GM21576 (cell line): ENCODE results near the gene WDFY4.

Experiments used
- ATAC-seq: cut with Tn5 transposase; IDR thresholded peaks from one replicate; pipeline ENCODE4 v1.9.1; 2021; ENCODE audit warnings: mild to moderate bottlenecking, moderate library complexity; ENCODE audit not compliant: unreplicated experiment

The WDFY4 gene

GRCh38 chr10:48786606-48787282, 102.1 kb downstream of the WDFY4 start:
- no peak for ATAC-seq

DNA sequence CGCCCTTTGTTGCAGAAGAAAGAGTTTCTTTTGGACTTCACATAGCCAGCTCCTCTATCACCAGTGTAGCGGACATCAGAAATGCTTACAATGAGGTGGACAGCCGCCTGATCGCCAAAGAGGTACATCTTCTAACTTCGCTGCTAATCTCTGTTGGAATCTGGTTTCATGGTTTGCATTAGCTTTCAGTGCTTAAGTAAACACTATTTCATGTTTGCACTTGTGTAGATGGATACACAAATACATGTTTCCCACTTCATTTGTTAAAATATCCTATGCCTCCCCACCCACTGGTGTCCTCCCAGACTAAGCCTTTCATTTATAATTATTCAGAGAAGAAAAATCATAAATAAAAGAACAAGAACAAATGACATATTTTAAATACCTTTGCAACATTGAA, 103.9 kb downstream of the WDFY4 start:
- no peak for ATAC-seq

DNA sequence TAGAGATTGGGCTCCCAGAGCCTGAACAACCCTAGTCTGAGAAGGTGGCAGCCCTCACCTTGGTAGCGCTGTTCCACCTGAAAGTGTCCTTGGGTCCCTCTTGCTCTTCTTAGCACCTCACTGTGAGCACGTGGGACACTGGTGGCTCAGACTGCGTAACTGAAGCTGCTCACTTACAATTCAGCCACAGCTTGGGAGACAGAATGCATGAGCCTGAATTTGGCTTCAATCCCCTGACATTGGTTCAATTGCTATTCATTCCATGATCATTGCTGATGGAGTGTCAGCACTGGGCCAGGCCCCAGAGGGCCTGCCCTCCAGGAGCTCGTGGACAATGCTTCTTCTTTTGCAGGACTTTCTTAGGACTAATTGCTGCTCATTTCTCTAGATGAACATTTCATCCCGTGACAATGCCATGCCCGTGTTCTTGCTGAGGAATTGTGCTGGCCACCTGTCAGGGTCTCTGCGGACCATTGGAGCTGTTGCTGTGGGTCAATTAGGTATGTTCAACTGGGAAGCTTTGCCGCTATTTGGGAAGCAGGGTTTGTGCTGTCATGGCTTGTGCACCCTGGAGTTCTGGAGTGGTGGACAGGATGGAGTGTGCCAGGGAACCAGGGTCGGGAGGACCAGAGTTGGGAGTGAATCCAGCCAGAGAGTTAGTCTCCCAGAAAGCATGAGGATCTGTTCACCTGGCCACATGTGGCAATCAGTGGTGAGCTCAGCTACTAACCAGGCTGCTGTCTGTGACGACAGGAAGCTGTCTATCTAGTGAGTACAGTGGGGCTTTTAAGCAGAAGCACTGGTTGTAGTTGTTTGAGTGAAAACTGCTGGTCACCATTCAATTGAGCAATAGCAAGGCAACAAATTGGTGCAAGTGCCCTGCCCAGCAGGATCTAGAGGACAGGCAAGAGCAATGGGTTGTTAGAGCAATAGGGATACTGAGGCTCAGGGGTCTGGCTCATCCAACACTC, 105.1 kb downstream of the WDFY4 start:
- ATAC-seq, result no peak

GRCh38 chr10:48790457-48791044, 105.9 kb downstream of the WDFY4 start:
- ATAC-seq, result no peak

DNA sequence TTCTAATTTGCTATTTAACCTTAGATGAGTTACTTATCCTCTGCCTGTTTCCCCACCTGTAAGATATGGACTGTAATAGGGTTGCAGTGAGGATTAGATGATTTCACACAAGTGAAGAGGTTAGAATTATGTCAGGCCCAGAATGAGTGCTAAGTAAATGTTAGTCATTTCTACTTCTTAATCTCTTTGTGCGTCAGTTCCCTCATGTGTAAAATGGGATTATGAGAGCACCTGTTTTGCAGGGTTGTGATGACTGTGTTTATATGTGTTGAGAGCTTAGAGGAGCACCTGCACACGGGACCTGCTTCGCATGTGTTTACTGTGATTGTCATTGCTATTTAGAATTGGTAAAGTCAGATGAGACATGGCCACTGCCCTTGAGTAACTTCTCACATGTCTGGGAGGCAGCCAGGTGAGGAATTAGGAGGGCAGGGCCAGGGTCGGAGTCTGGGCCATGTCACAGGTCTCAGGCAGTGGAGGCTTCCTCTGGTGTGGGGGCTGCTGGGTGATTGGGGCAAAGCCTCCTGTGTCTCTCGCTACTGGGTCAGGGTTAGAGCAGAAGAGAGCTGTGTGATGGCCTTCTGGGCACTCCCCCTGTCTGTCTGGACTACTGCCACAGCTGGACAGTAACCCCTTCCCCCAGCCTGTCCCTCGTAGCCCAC, 106.7 kb downstream of the WDFY4 start:
- ATAC-seq, result no peak

DNA sequence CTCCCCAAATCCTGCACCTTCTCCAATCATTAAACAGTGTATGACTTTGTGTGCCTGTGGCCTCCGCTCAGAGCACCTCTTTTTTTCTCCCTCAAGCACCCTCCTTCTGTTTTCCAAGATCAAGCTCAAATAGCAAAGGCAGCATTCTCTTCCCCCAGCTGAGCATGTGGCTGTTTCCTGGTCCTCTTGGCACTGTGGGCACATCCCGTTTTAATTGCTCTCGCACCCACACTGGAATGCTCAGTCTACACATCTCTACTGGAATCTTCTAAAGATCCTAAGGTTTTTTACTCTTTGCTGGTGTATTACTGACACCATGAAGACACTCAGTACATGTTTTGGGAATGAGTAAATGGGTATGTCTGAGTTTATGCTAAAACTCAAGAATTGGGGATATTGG, 107.4 kb downstream of the WDFY4 start:
- no peak for ATAC-seq

GRCh38 chr10:48792687-48793096, 108.0 kb downstream of the WDFY4 start:
- ATAC-seq, result no peak

DNA sequence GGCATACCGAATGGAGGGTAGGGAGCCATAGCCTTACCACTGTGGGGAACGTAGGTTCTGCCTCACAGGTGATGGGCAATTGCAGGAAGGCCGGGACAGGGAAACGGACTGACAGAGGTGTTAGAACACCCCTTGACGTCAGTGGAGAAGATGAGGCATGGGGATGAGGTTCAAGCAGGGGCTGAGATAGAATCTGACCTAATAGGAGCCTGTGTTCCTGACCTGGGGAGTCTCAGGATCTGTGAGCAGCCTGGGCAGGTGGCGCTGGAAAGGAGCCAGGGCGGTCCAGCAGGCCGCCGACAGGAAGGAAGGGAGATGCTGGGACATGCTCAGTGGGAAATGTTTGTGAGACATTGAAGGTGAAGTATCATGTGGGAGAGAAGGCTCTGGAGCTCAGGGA, 109.4 kb downstream of the WDFY4 start:
- no peak for ATAC-seq

- no peak for ATAC-seq
Observed at GRCh38 chr10:48796713-48797245, 112.1 kb downstream of the WDFY4 start.

GRCh38 chr10:48797830-48798229, 113.2 kb downstream of the WDFY4 start:
- no peak for ATAC-seq

- ATAC-seq, result no peak
Observed at GRCh38 chr10:48798481-48799254, 114.0 kb downstream of the WDFY4 start.

DNA sequence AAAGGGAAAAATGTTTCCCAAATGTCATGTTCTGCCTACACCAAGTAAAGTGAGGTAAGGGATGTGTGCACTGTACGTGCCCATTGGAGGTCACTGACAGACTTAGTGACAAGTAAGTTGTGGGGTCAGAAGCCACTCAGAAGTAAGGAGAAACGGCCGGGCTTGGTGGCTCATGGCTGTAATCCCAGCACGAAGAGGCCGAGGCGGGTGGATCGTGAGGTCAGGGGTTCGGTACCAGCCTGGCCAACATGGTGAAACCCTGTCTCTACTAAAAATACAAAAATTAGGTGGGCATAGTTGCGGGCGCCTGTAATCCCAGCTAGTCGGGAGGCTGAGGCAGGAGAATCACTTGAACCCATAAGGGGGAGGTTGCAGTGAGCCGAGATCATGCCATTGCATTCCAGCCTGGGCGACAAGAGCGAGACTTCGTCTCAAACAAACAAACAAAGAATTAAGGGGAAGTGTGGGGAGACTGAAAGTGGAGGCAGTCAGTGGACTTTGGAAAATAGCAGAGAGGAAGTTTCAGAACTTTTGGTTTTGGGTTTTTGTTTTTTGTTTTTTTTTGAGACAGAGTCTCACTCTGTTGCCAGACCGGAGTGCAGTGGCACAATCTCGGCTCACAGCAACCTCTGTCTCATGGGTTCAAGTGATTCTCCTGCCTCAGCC, 114.8 kb downstream of the WDFY4 start:
- ATAC-seq, result no peak

DNA sequence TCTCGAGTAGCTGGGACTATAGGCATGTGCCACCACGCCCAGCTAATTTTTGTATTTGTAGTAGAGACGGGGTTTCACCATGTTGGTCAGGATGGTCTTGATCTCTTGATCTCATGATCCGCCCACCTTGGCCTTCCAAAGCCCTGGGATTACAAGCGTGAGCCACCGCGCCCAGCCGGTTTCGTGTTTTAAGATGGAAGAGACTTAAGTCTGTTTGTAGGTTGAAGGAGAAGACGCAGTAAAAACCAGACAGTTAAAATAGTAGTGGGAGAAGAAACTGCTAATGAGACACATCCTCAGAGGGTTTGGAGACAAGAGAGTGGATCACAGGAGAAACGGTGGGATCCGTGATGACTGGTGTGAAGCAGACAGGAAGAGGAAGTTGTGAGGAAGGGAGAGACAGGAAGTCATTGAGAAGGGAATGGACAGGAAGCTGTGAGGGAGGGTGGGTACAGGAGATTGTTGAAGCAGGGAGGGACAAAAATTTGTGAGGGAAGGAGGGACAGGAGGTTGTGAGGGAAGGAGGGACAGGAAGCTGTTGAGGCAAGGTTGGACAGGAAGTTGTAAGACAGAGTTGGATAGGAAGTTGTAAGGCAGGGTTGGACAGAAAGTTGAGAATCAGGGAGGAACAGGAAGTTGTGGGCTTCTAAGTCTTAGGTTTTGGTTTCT, 115.5 kb downstream of the WDFY4 start:
- ATAC-seq, result peak; percentile 33

- no peak for ATAC-seq
Observed at GRCh38 chr10:48801001-48801421, 116.3 kb downstream of the WDFY4 start.

DNA sequence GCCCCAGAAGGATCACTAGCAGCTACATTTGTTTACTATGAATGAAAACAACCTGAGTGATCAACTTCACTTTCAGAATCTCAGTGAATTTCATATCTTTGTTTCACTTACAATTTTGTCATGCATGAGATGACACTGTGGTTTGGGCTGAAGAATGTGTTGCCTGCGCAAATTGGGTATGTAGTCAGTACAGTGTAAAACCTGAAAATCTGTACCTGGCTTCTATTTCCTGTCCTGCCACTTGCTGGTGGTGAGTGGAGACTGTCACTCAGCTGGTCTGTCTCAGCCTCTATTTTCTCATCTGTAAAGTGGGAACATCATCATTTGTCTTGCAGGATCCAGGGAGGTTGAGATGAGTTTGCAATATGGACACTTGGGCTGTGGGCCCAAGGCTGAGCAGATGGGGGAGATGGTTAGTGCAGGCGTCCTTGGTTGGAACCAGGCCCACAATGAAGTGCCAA, 118.0 kb downstream of the WDFY4 start:
- ATAC-seq, result peak; percentile 92

DNA sequence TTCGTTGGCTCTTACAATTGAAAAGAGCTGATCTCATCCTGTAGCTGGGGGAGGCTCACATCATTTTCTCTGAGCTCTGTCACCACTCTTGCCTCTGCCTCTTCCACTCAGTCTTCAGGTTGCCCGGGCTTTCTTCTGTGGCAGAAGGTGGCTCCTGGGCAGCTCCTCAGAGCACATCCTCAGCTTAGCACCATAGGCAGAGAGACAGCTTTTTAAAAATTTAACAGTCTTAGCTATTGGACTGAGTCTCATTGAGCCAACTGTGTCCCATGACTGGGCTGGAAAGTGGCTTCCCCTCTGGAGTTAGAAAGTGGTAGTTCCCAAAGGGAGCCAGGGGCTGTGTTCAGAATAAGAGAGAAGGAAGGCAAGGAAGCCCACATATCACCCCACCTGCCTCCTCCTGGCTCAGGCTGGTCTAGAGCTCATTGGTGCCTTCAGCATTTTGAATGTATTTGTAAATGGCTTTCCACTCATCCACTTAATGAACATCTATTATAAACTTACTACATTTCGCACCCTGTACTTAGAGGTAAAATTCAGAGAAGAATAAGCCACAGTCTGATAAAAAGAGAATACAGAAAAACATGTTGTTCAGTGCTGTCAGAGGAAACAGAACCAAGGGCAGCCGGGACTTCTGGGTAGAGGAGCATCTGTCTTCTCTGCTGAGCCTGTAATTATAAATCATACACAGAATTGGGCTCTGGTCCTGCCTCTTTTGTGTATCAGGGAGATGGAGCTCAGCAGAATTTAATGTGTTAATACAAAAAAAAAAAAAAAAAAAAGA, 119.3 kb downstream of the WDFY4 start:
- ATAC-seq, result no peak

GRCh38 chr10:48804740-48805182, 120.1 kb downstream of the WDFY4 start:
- ATAC-seq, result no peak

DNA sequence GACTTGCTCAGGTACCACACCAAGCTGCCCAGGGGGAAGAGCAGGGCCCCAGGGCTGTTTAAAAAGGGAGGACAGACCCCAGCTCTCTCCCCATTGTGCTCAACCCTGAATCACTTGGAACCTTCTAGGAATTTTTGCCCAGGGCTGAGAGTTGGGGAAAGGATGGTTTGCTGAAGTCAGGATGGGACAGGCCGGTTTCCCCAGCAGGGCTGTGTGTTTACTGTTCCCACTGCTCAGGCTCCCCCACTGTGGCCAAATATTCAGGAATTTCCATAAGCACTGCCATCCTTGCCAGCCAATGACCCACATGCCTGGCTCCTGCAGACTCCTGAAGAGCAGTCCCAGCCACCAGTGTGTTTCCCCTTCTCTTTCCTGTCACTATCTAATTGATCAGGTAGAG, 120.7 kb downstream of the WDFY4 start:
- ATAC-seq, result no peak
